HG03066 (cell line): ENCODE results near the gene MAMSTR.
"Not testable (repeated sequence)": the region's sequence is repeated elsewhere in the genome, so short reads cannot be mapped to it uniquely, and the experiment has no call there.

ENCODE experiments used
- ATAC-seq: cut with Tn5 transposase; IDR thresholded peaks from one replicate; pipeline ENCODE4 v1.9.1; 2021; ENCODE audit warnings: low read depth; ENCODE audit not compliant: unreplicated experiment

The MAMSTR gene

GRCh38 chr19:48719263-48720171 lies at the start of gene MAMSTR:
Gene MAMSTR (minus strand): TSS chr19:48719725. CDS start chr19:48719031, 694 bp downstream.
- ATAC-seq: no peak

DNA sequence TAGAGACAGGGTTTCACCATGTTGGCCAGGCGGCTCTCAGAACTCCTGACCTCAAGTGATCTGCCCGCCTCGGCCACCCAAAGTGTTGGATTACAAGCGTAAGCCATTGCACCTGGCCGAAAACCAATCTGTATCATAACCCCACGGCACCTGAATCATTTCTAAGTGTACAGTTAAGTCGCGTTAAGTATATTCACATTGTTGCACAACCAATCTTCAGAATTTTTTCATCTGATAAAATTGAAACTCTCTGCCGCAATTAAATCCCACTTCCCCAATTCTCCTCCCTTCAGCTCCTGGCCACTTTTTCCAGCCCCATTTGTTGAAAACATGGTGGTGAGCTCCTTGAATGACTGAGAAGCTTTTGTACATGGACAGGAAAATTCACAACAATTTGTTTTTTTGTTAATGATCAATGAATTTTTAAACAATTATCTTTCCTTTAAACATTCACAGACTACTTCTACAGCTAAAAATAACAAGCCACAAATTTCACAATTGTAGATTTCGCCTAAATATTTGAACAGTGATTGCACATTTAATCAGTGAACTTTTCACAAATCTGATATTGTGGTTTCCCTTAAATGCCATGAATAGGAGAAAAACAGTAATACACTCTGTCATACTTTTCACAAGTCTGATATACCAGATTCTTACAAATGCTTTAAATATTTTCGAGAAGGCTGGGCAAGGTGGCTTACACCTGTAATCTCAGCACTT lies 49.6 kb upstream of the MAMSTR start:
- no peak for ATAC-seq

GRCh38 chr19:48768171-48768753 lies 48.7 kb upstream of the MAMSTR start:
- ATAC-seq: not testable (repeated sequence)

- not testable (repeated sequence) for ATAC-seq
Observed at GRCh38 chr19:48765816-48766215, 46.3 kb upstream of the MAMSTR start.

DNA sequence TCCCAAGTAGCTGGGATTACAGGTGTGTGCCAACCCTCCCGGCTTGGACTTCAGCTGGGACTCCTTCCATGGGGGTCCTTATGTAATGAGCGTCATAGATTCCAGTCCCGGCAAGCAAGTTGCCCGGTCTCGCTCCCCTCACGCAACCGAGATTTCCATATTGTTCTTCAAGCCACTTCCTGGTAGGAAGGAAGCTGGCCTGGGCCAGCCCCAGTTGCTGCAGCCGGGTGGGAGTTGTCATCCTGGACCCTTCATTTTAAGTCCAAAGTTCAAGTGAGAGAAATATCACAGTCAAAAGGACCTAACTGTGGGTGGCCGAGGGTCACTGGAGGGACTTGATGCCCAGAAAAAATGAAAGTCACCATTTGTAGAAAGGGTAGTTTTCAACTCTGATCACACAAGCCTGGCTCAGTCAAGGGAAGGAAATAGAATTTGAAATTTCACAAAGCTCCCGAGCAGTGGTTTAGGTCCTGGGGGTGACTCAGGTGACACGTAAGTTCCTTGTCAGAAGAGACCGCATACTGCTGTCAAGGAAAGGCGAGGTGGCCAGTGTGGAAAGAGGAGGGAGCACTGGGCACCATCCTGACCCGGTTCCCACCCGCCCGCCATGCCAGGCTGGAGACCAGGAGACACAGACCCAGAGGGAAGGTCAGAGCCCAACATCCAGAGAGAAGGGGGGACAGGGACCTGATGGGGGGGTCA lies 41.1 kb upstream of the MAMSTR start:
- ATAC-seq: no peak

GRCh38 chr19:48757741-48758144 lies 38.2 kb upstream of the MAMSTR start:
- no peak for ATAC-seq

DNA sequence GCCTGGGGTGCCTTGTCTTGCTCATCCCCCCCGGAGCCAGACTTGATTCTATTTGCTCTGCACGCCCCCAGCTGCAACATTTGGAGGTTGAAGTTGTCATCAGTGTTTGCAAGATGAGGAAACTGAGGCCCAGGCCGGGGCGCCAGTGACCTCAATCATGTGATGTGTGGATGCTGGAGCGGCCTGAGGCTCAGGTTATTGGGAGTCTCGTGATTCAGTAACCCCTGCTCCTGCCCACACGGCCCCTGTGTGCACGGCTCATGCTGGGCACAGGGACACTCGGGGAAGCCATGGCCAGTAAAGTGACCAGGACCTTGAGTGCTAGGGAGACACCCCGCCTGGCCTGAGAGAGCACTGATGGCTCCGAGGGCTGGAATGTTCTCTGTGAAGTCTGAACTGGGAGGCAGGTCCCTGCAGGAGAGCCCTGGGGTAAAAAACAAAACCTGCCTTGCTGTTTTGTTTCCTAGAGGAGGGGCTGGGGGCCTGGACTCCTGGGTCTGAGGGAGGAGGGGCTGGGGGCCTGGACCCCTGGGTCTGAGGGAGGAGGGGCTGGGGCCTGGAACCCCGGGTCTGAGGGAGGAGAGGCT lies 37.7 kb upstream of the MAMSTR start:
- no peak for ATAC-seq

GRCh38 chr19:48756686-48757085 lies 37.2 kb upstream of the MAMSTR start:
- ATAC-seq: no peak

- ATAC-seq: no peak
Observed at GRCh38 chr19:48756212-48756611, 36.7 kb upstream of the MAMSTR start.

DNA sequence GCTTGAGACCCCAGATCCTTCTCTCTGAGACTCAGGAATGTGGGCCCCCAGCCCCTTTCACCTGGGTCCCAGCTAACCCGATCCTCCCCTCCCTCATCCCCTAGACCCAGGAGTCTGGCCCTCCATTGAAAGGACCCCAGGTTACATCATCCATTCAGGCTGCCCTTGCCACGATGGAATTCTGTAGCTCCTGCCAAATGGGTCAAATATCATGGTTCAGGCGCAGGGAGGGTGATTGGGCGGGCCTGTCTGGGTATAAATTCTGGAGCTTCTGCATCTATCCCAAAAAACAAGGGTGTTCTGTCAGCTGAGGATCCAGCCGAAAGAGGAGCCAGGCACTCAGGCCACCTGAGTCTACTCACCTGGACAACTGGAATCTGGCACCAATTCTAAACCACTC lies 36.3 kb upstream of the MAMSTR start:
- ATAC-seq: no peak

- no peak for ATAC-seq
Observed at GRCh38 chr19:48755084-48755641, 35.6 kb upstream of the MAMSTR start, which contains the start of gene FGF21. Gene FGF21 (plus strand): TSS chr19:48755524. CDS start chr19:48756237, 713 bp downstream.

- no peak for ATAC-seq
Observed at GRCh38 chr19:48752496-48753365, 33.2 kb upstream of the MAMSTR start, which contains the start of gene FUT1. Gene FUT1 (minus strand): TSS chr19:48752641. CDS start chr19:48751281, 1,360 bp downstream.

GRCh38 chr19:48751845-48752495 lies 32.4 kb upstream of the MAMSTR start:
- ATAC-seq: no peak

- no peak for ATAC-seq
Observed at GRCh38 chr19:48750771-48751504, 31.4 kb upstream of the MAMSTR start.

DNA sequence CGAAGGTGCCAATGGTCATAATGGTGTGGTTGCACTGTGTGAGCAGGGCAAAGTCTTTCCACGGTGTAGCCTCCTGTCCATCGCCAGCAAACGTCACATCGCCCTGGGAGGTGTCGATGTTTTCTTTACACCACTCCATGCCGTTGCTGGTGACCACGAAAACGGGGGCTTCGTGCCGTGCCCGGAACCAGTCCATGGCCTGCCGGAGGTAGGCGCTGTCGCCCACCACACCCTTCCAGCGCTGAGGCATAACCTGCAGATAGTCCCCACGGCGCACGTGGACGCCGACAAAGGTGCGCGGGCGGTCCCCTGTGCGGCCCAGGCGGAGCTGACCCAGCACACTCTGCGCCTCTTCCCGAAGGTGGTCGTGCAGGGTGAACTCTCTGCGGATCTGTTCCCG lies 30.8 kb upstream of the MAMSTR start:
- no peak for ATAC-seq

GRCh38 chr19:48749571-48750198 lies 30.2 kb upstream of the MAMSTR start:
- no peak for ATAC-seq
